Activated CD8-positive, alpha-beta memory T cell treated with anti-CD3 and anti-CD28 coated beads for 48 hours (primary cell): ENCODE data around the gene PCDH9.

ENCODE experiments used
- DNase-seq, 3 experiments: peaks; one replicate each; pipeline ENCODE4 v3.0.0-alpha.2; 2020; ENCODE audit warnings: low read depth in 2 of 3, low spot score in 2 of 3

Gene PCDH9

GRCh38 chr13:67094952-67095351 lies 135.2 kb downstream of the PCDH9 start:
- no peak for DNase-seq

GRCh38 chr13:67094078-67094477 lies 136.1 kb downstream of the PCDH9 start:
- DNase-seq, result no peak

- DNase-seq, result no peak
Observed at GRCh38 chr13:67091603-67092002, 138.5 kb downstream of the PCDH9 start.

- DNase-seq, result no peak
Observed at GRCh38 chr13:67090856-67091255, 139.3 kb downstream of the PCDH9 start.

- DNase-seq, result no peak
Observed at GRCh38 chr13:67087527-67087926, 142.6 kb downstream of the PCDH9 start.

- no peak for DNase-seq
Observed at GRCh38 chr13:67086260-67086659, 143.9 kb downstream of the PCDH9 start.

- no peak for DNase-seq
Observed at GRCh38 chr13:67084066-67084465, 146.1 kb downstream of the PCDH9 start.

GRCh38 chr13:67083519-67083918 lies 146.6 kb downstream of the PCDH9 start:
- no peak for DNase-seq

GRCh38 chr13:67080351-67080750 lies 149.8 kb downstream of the PCDH9 start:
- no peak for DNase-seq

GRCh38 chr13:67078062-67078461 lies 152.1 kb downstream of the PCDH9 start:
- DNase-seq, result no peak

- no peak for DNase-seq
Observed at GRCh38 chr13:67077132-67077531, 153.0 kb downstream of the PCDH9 start.

GRCh38 chr13:67076378-67076777 lies 153.8 kb downstream of the PCDH9 start:
- DNase-seq, result no peak

GRCh38 chr13:67075239-67075638 lies 154.9 kb downstream of the PCDH9 start:
- no peak for DNase-seq

GRCh38 chr13:67071918-67072598 lies 158.1 kb downstream of the PCDH9 start:
- no peak for DNase-seq

- no peak for DNase-seq
Observed at GRCh38 chr13:67070306-67070705, 159.8 kb downstream of the PCDH9 start.

GRCh38 chr13:67069117-67069767 lies 160.9 kb downstream of the PCDH9 start:
- no peak for DNase-seq

GRCh38 chr13:67064920-67065319 lies 165.2 kb downstream of the PCDH9 start:
- no peak for DNase-seq

GRCh38 chr13:67063036-67063435 lies 167.1 kb downstream of the PCDH9 start:
- no peak for DNase-seq

- no peak for DNase-seq
Observed at GRCh38 chr13:67062160-67062559, 168.0 kb downstream of the PCDH9 start.

GRCh38 chr13:67061750-67062149 lies 168.4 kb downstream of the PCDH9 start:
- no peak for DNase-seq

- no peak for DNase-seq
Observed at GRCh38 chr13:67052550-67053490, 177.3 kb downstream of the PCDH9 start.

- no peak for DNase-seq
Observed at GRCh38 chr13:67049744-67050143, 180.4 kb downstream of the PCDH9 start.
